Omental fat pad (tissue), 4 donors: ENCODE data around the gene SLC6A11. TPM values are rescaled to one million over a fixed set of nuclear protein-coding genes. Genes with fewer than 3 reads are reported as not detected.

Experiments used
- ATAC-seq: fragments of 150-250 bp; one replicate; pipeline ENCODE4 v1.9.1; 2016; ENCODE audit warnings: mild to moderate bottlenecking, moderate library complexity; ENCODE audit not compliant: low FRiP score
- DNase-seq: peaks from one replicate; pipeline ENCODE4 v3.0.0-alpha.2; 2019; ENCODE audit warnings: low spot score
- total RNA-seq, 4 donors: library from RNA; depleted of rRNA; stranded (reverse); fragments of >200 nt; gene quantifications; one replicate each; pipeline ENCODE4 v1.1.0, GENCODE V29; 2016
- TF ChIP-seq, protein P1 (sequence below), 3 donors: fragments of 450-650 bp; IDR thresholded peaks; one replicate each; pipeline ENCODE4 v1.5.1; 2016 to 2017; ENCODE audit warnings: antibody characterized with exemption in 3 of 3, mild to moderate bottlenecking in 3 of 3, moderate library complexity in 2 of 3

The SLC6A11 gene
- total RNA-seq, 4 donors from 2014 or later = 0.09 TPM; not detected in 3

DNA sequence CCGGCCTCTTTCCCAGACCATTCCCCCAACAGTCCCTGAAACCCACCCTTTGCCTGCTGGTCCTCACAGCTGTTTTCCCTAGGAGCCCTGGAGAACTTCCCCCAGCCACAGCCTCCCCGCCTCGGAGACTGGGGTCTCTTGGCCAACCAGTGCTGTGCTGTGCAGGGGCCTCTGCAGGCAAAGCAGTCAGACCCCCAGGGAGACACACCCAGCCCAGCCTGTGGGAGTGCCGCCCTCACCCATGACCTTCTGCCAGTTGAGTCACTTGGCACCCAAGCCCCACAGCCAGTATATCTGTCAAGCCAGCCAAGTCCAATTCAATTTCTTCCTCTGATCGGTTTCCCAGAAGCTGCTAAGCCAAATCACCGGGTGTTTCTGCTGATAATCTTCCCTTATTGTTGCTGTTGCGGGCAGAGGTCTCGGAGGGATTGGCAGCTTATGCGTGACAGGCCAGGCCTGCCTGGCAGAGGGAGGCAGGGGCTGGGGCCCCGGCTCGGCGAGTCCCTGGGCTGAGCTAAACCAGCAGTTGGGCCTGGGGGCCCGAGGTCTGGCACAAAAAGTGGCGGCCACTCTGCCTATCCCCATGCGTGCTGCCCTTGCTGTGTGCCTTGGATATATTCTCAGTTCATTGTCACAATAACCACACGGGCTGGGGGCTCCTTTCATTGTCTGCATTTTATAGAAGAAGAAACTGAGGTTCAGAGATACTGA is 110.9 kb downstream of the SLC6A11 start:
- no peak for DNase-seq
- peak; percentile 83 for ATAC-seq
- TF ChIP-seq, protein P1, sequence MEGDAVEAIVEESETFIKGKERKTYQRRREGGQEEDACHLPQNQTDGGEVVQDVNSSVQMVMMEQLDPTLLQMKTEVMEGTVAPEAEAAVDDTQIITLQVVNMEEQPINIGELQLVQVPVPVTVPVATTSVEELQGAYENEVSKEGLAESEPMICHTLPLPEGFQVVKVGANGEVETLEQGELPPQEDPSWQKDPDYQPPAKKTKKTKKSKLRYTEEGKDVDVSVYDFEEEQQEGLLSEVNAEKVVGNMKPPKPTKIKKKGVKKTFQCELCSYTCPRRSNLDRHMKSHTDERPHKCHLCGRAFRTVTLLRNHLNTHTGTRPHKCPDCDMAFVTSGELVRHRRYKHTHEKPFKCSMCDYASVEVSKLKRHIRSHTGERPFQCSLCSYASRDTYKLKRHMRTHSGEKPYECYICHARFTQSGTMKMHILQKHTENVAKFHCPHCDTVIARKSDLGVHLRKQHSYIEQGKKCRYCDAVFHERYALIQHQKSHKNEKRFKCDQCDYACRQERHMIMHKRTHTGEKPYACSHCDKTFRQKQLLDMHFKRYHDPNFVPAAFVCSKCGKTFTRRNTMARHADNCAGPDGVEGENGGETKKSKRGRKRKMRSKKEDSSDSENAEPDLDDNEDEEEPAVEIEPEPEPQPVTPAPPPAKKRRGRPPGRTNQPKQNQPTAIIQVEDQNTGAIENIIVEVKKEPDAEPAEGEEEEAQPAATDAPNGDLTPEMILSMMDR (IDR thresholded peaks at IDR 0.05) = no peak

DNA sequence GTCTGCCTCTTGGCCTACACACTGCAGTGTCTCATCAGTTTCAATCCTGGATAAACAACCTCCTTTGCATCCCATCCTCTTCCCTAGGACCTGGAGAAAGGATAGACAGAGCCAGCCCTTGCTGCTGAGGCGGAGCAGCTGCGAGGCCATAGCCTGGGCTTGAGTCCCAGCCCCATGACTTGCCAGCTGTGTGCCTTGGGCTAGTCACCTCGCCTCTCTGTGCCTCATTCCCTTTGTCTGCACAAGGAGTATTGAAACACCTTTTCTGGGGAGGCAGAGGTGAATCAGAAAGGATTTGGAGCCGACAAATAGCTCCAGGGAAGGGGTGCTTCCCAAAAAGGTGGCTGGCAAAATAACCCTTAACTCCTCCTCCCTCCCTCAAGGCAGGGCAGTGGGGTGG is 111.5 kb downstream of the SLC6A11 start:
- TF ChIP-seq, protein P1 (IDR thresholded peaks at IDR 0.05) = no peak
- DNase-seq = no peak
- no peak for ATAC-seq

DNA sequence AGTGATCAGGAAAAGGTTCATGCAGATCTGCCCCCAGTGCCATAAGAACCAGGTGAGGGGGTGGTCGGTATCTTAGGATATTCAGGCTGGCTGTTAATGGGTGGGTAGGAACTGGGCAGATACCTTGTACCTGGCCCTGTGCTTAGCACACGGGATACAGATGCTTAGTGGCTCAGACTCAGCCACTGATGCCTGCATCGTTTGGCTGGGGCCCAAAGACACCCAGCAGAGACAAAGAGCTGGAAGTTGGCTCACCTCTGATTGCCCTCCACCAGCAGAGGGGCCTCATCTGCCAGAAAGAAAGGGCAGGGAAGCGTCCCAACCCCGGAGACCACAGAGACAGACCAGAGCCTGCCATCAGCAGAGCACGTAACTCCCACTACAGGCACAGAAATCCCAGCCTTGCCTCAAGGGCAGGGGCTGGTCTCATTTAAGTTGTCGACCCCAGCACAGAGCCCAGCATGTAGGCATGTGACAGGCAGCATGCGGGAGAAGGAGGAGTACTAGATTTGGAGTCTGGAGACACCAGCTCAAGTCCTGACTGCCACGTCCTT is 112.5 kb downstream of the SLC6A11 start:
- TF ChIP-seq, protein P1 (IDR thresholded peaks at IDR 0.05) = no peak

DNA sequence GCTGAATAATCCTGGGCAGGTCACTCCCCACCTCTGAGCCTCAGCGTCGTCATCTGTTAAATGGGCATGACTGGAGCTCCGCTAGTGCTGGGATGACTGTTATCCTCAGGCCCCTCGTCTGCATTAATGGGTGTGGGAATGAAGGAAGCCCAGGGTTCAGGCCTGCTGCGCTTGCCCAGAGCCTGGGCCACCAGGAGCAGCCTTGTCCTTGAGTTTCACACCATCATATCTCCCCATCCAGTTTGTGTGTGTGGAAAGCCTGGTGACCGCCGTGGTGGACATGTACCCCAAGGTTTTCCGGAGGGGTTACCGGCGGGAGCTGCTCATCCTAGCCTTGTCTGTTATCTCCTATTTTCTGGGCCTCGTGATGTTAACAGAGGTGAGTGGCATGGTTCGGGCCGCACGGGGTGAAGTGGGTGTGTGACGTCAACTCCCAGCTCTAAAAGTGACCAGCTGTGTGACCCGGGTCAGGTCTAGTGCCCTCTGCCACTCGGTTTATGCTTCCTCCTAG is 113.0 kb downstream of the SLC6A11 start:
- TF ChIP-seq, protein P1 (IDR thresholded peaks at IDR 0.05) = no peak
- DNase-seq = no peak
- ATAC-seq = no peak

More for the DNA sequence above, 112.5 kb downstream of the SLC6A11 start:
- DNase-seq (no peak), ATAC-seq (no peak)

DNA sequence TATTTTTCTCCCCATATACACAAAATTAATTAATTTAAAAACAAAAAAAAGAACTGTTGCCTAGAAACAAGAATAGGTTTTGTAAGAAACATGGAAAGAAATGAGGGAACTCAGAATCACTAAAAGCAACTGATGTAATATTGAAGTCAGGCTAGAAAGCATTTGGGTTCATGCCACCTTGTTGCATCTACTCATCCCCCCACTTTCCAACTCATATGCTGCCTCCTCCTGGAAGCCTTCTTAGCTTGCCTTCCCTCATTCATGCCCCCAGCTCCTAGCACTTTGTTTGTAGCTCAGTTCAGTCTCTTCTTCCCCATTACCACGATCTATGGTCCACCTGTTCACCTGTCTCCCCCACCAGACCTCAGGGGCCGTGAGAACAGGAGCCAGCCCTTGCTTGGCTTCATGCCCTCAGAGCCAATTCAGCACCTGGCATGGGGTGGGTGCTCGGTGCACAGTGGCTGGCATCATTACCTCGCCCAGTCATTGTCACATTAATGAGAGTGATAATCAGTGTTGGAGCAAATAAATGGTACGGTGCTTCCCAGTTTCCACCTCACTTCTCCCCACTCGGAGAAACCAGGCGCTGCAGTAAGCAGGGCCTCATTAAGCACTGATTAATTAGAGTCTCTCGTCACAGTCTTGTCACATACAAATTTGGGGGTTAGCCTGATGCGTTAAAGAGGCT is 114.1 kb downstream of the SLC6A11 start:
- ATAC-seq (no peak), DNase-seq (no peak)
- TF ChIP-seq, protein P1 (IDR thresholded peaks at IDR 0.05) = no peak

DNA sequence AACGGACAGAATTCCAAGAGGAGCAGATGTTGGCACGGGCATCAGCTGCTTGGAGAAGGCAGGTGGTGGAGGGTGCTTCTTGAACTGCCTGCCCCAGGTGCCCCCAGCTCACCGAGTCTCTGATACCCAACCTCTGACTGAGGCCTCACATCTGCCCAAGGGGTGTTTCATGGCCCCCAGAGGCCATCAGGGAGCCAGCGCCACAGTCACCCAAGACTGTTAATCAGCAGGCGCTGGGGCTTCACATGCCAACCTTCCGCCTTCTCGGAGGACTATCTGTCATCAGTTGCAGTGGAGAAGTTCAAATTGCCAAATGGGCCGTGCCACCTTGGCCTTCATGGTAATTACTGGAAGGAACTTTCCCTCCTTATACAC is 114.6 kb downstream of the SLC6A11 start:
- no peak for DNase-seq
- TF ChIP-seq, protein P1 (IDR thresholded peaks at IDR 0.05) = no peak
- no peak for ATAC-seq
